Mucosa of stomach (tissue), 1 donor: ENCODE data around the gene NUAK2.

ENCODE experiments used
- H3K27me3 ChIP-seq: one replicate; pipeline ENCODE4 v1.7.0; 2013; ENCODE audit warnings: mild to moderate bottlenecking, low read length; ENCODE audit not compliant: control insufficient read depth, insufficient read depth
- H3K36me3 ChIP-seq: one replicate; pipeline ENCODE4 v1.7.0; 2013; ENCODE audit warnings: low read length; ENCODE audit not compliant: control insufficient read depth, insufficient read depth
- H3K4me1 ChIP-seq: one replicate; pipeline ENCODE4 v1.7.0; 2013; ENCODE audit warnings: mild to moderate bottlenecking, low read length; ENCODE audit not compliant: control insufficient read depth, insufficient read depth
- H3K4me3 ChIP-seq: one replicate; pipeline ENCODE4 v1.7.0; 2013; ENCODE audit warnings: low read length
- H3K9ac ChIP-seq: one replicate; pipeline ENCODE4 v1.7.0; 2013; ENCODE audit warnings: mild to moderate bottlenecking, low read length, moderate library complexity
- H3K9me3 ChIP-seq: one replicate; pipeline ENCODE4 v1.7.0; 2013; ENCODE audit warnings: mild to moderate bottlenecking, low read length, moderate library complexity; ENCODE audit not compliant: control insufficient read depth
- donor health status: Pancreatic carcinoma.

Gene NUAK2

GRCh38 chr1:205271745-205272144 is 49.8 kb downstream of the NUAK2 start:
- H3K9me3 ChIP-seq, result no peaks in the 10 kb centered on the region
- H3K4me1 ChIP-seq, result peaks cover 3% of the 10 kb centered on the region
- no peaks in the 10 kb centered on the region for H3K27me3 ChIP-seq
- no peaks in the 10 kb centered on the region for H3K36me3 ChIP-seq
- no peak overlapping the region for H3K4me3 ChIP-seq
- no peak overlapping the region for H3K9ac ChIP-seq

- H3K9ac ChIP-seq, result no peak overlapping the region
- no peaks in the 10 kb centered on the region for H3K27me3 ChIP-seq
- peaks cover 3% of the 10 kb centered on the region for H3K4me1 ChIP-seq
- H3K4me3 ChIP-seq, result no peak overlapping the region
- H3K36me3 ChIP-seq, result no peaks in the 10 kb centered on the region
- H3K9me3 ChIP-seq, result no peaks in the 10 kb centered on the region
Observed at GRCh38 chr1:205271277-205271676, 50.3 kb downstream of the NUAK2 start.

- Histone ChIP-seq H3K9me3 (no peaks in the 10 kb centered on the region), H3K27me3 (no peaks in the 10 kb centered on the region), H3K4me1 (peaks cover 3% of the 10 kb centered on the region), H3K36me3 (no peaks in the 10 kb centered on the region), H3K9ac (no peak overlapping the region), H3K4me3 (no peak overlapping the region)
Observed at GRCh38 chr1:205270764-205271163, 50.8 kb downstream of the NUAK2 start.

GRCh38 chr1:205270271-205270670 is 51.3 kb downstream of the NUAK2 start:
- Histone ChIP-seq H3K4me1 (peaks cover 3% of the 10 kb centered on the region), H3K4me3 (no peak overlapping the region), H3K36me3 (no peaks in the 10 kb centered on the region), H3K9ac (no peak overlapping the region), H3K9me3 (no peaks in the 10 kb centered on the region), H3K27me3 (no peaks in the 10 kb centered on the region)

- Histone ChIP-seq H3K4me3 (no peak overlapping the region), H3K27me3 (no peaks in the 10 kb centered on the region), H3K4me1 (peaks cover 3% of the 10 kb centered on the region), H3K36me3 (no peaks in the 10 kb centered on the region), H3K9ac (no peak overlapping the region), H3K9me3 (no peaks in the 10 kb centered on the region)
Observed at GRCh38 chr1:205269711-205270110, 51.8 kb downstream of the NUAK2 start.

GRCh38 chr1:205268846-205269680 is 52.5 kb downstream of the NUAK2 start:
- H3K4me1 ChIP-seq, result peaks cover 3% of the 10 kb centered on the region
- no peaks in the 10 kb centered on the region for H3K27me3 ChIP-seq
- no peaks in the 10 kb centered on the region for H3K36me3 ChIP-seq

GRCh38 chr1:205267306-205267902 is 54.1 kb downstream of the NUAK2 start:
- H3K9ac ChIP-seq, result no peak overlapping the region
- no peaks in the 10 kb centered on the region for H3K36me3 ChIP-seq
- H3K4me3 ChIP-seq, result no peak overlapping the region
- H3K27me3 ChIP-seq, result no peaks in the 10 kb centered on the region
- H3K4me1 ChIP-seq, result peaks cover 5% of the 10 kb centered on the region
- no peaks in the 10 kb centered on the region for H3K9me3 ChIP-seq

More at GRCh38 chr1:205268846-205269680, 52.5 kb downstream of the NUAK2 start:
- no peaks in the 10 kb centered on the region for H3K9me3 ChIP-seq
- no peak overlapping the region for H3K4me3 ChIP-seq
- H3K9ac ChIP-seq, result no peak overlapping the region

GRCh38 chr1:205266611-205267305 is 54.8 kb downstream of the NUAK2 start:
- no peaks in the 10 kb centered on the region for H3K27me3 ChIP-seq
- H3K9ac ChIP-seq, result no peak overlapping the region
- no peaks in the 10 kb centered on the region for H3K9me3 ChIP-seq
- H3K4me1 ChIP-seq, result peaks cover 8% of the 10 kb centered on the region
- no peak overlapping the region for H3K4me3 ChIP-seq
- H3K36me3 ChIP-seq, result no peaks in the 10 kb centered on the region

- no peaks in the 10 kb centered on the region for H3K9me3 ChIP-seq
- no peaks in the 10 kb centered on the region for H3K27me3 ChIP-seq
- H3K9ac ChIP-seq, result no peak overlapping the region
- peaks cover 5% of the 10 kb centered on the region for H3K4me1 ChIP-seq
- no peak overlapping the region for H3K4me3 ChIP-seq
- H3K36me3 ChIP-seq, result no peaks in the 10 kb centered on the region
Observed at GRCh38 chr1:205263580-205264190, 57.9 kb downstream of the NUAK2 start.

- Histone ChIP-seq H3K9ac (no peak overlapping the region), H3K9me3 (no peaks in the 10 kb centered on the region), H3K4me3 (no peak overlapping the region), H3K27me3 (peaks cover under 1% of the 10 kb centered on the region), H3K4me1 (peaks cover 5% of the 10 kb centered on the region), H3K36me3 (no peaks in the 10 kb centered on the region)
Observed at GRCh38 chr1:205262731-205263171, 58.8 kb downstream of the NUAK2 start.

GRCh38 chr1:205261946-205262691 is 59.4 kb downstream of the NUAK2 start:
- Histone ChIP-seq H3K4me3 (no peak overlapping the region), H3K4me1 (peaks cover 5% of the 10 kb centered on the region), H3K27me3 (peaks cover 4% of the 10 kb centered on the region), H3K9ac (no peak overlapping the region), H3K36me3 (no peaks in the 10 kb centered on the region), H3K9me3 (no peaks in the 10 kb centered on the region)
